Hepatocyte (in vitro differentiated cells): ENCODE measurements around the gene WDR91. TPM values are rescaled to one million over a fixed set of nuclear protein-coding genes. Genes with fewer than 3 reads are reported as not detected.

Experiments used
- DNase-seq: peaks from one replicate; pipeline ENCODE4 v3.0.0-alpha.2; 2016; ENCODE audit warnings: low spot score
- H2AFZ ChIP-seq: fragments of 200-600 bp; sonication (generic); 2 replicates; pipeline ENCODE4 v1.6.0; 2016; ENCODE audit warnings: antibody characterized with exemption, mild to moderate bottlenecking
- H3K27ac ChIP-seq: fragments of 200-600 bp; sonication (generic); 2 replicates; pipeline ENCODE4 v1.5.1; 2016; ENCODE audit warnings: mild to moderate bottlenecking
- H3K27me3 ChIP-seq: fragments of 200-600 bp; sonication (generic); 2 replicates; pipeline ENCODE4 v1.6.1; 2016
- H3K36me3 ChIP-seq: fragments of 200-600 bp; sonication (generic); replicated peaks from 2 replicates; pipeline ENCODE4 v1.5.1; 2016; ENCODE audit warnings: low read depth; ENCODE audit not compliant: insufficient read depth
- H3K4me1 ChIP-seq: fragments of 200-600 bp; sonication (generic); 2 replicates; pipeline ENCODE4 v1.5.1; 2016; ENCODE audit warnings: mild to moderate bottlenecking, moderate library complexity; ENCODE audit not compliant: insufficient read depth
- H3K4me2 ChIP-seq: fragments of 200-600 bp; sonication (generic); 2 replicates; pipeline ENCODE4 v1.6.0; 2016
- H3K4me3 ChIP-seq: fragments of 200-600 bp; sonication (generic); 2 replicates; pipeline ENCODE4 v1.5.1; 2016; ENCODE audit warnings: mild to moderate bottlenecking
- H3K79me2 ChIP-seq: fragments of 200-600 bp; sonication (generic); 2 replicates; pipeline ENCODE4 v1.6.0; 2017; ENCODE audit warnings: mild to moderate bottlenecking
- H3K9me2 ChIP-seq: fragments of 200-600 bp; sonication (generic); replicated peaks from 2 replicates; pipeline ENCODE4 v1.6.0; 2017; ENCODE audit warnings: mild to moderate bottlenecking; ENCODE audit not compliant: insufficient read depth
- H3K9me3 ChIP-seq: fragments of 200-600 bp; sonication (generic); 2 replicates; pipeline ENCODE4 v1.5.1; 2016; ENCODE audit warnings: low read depth, mild to moderate bottlenecking
- H4K20me1 ChIP-seq: fragments of 200-600 bp; sonication (generic); 2 replicates; pipeline ENCODE4 v1.6.0; 2016; ENCODE audit warnings: mild to moderate bottlenecking; ENCODE audit not compliant: insufficient read depth, poor library complexity, severe bottlenecking
- EZH2 ChIP-seq: fragments of 200-600 bp; sonication (generic); IDR thresholded peaks from 2 replicates; pipeline ENCODE4 v1.6.1; 2016; ENCODE audit warnings: antibody characterized with exemption, mild to moderate bottlenecking, borderline replicate concordance
- EZH2phosphoT487 ChIP-seq: fragments of 200-600 bp; sonication (generic); IDR thresholded peaks from one replicate; pipeline ENCODE4 v1.6.1; 2018; ENCODE audit warnings: antibody characterized with exemption, mild to moderate bottlenecking, low read depth, moderate library complexity; ENCODE audit not compliant: unreplicated experiment, severe bottlenecking
- WGBS: methylation state at CpG from one replicate; pipeline ENCODE4 v1.1.6; 2016; ENCODE audit warnings: low lambda C conversion rate; ENCODE audit errors: missing lambda C conversion rate; 5-methylcytosine and 5-hydroxymethylcytosine counted together
- polyA plus RNA-seq: library from polyadenylated mRNA; unstranded; fragments of >200 nt; fragmentation: Nextera tagmentation; extraction: Ambion mirVana; gene quantifications from 2 replicates; pipeline ENCODE4 v1.2.1, GENCODE V29; 2016
- total RNA-seq: library from RNA; depleted of rRNA; stranded (reverse); fragments of >200 nt; gene quantifications from 2 replicates; pipeline ENCODE4 v1.2.3, GENCODE V29; 2014
- TF ChIP-seq, protein P1 (sequence below): fragments of 200-600 bp; sonication (generic); IDR thresholded peaks from 2 replicates; pipeline ENCODE4 v1.5.1; 2016; ENCODE audit warnings: antibody characterized with exemption, mild to moderate bottlenecking; ENCODE audit not compliant: poor library complexity

WDR91 gene
- total and polyA plus RNA-seq, 2 experiments from 2014 or later = 8.0 to 8.2 TPM

DNA sequence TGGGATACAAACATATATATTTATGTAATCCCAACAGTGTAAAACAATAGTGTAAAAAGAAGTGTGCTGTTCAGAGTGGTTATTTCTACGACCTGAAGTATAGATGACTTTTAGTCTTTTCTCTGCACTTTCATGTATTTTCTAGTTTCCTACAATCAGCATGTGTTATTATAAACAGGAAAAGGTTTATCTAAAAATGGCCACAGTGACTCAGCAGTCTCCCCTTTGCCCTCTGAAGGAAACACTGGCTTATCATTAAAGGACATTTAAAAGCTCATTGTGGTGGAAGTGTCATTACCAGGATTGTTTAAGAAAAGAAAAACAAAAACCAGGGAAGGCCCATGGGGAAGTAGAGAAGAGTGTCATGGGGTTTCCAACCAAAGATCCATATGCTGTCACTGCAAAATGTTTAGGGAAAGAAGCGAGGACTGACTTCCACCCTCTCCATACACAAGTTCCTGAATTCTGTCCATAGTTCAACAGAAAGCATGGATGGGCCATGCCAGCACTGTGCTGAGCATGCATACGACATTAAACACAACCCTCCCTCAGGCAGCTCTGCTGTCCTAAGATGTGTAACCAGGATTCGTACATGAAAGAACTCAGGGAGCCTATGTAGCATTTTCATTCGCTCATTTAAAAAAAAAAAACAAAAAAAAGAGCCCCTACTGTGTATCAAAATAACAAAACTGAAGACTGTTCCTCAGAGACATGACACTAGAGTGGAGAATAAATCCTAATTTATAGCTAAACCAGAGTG, 51.0 kb downstream of the WDR91 start:
- WGBS = 58% methylated on average over 5 of the region's 5 CpGs
- Histone ChIP-seq H2AFZ (no peak overlapping the region), H3K79me2 (peaks cover 7% of the 10 kb centered on the region), H3K36me3 (no peaks in the 10 kb centered on the region), H3K9me2 (no peaks in the 10 kb centered on the region), H3K4me1 (peaks cover 10% of the 10 kb centered on the region), H3K4me2 (peak overlapping the region; percentile 0), H3K27ac (peak overlapping the region; percentile 66), H3K9me3 (peaks cover 6% of the 10 kb centered on the region), H3K4me3 (no peak overlapping the region), H3K27me3 (no peaks in the 10 kb centered on the region), H4K20me1 (no peaks in the 10 kb centered on the region)
- TF ChIP-seq EZH2 (no peak), EZH2phosphoT487 (no peak)
- TF ChIP-seq, protein P1, sequence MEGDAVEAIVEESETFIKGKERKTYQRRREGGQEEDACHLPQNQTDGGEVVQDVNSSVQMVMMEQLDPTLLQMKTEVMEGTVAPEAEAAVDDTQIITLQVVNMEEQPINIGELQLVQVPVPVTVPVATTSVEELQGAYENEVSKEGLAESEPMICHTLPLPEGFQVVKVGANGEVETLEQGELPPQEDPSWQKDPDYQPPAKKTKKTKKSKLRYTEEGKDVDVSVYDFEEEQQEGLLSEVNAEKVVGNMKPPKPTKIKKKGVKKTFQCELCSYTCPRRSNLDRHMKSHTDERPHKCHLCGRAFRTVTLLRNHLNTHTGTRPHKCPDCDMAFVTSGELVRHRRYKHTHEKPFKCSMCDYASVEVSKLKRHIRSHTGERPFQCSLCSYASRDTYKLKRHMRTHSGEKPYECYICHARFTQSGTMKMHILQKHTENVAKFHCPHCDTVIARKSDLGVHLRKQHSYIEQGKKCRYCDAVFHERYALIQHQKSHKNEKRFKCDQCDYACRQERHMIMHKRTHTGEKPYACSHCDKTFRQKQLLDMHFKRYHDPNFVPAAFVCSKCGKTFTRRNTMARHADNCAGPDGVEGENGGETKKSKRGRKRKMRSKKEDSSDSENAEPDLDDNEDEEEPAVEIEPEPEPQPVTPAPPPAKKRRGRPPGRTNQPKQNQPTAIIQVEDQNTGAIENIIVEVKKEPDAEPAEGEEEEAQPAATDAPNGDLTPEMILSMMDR = no peak
- no peak for DNase-seq

DNA sequence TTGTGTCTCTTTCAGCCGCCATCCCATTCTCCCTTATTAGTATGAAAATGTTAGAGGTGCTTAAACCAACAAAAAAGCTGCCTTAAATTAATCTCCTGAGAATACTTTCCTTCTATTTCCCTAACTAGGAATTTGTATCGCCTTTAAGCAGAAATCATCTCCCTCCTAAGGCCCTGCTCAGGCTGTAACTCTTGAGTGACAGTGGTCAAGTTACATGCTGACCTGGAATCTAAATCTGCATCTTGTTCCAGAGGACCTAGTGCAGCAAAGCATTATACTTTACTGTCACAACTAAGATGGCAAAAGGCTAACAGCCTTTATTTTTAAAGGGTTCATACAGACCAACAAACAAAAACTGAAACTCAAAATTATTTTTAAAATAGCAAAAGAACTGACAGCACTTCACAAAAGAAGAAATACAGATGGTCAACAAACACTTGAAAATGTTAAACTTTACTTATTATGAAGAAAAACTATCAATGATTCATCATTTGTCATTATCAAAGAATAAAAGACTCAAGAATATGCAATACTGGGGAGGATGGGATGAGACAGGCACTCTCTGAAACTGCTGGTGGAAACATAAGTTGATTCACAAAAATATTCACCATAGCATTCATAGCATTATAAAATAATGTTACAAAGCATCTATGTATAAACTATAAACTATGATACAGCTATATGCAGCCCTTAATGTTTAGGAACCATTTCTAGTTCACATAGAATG, 51.8 kb downstream of the WDR91 start:
- Histone ChIP-seq H3K9me2 (no peaks in the 10 kb centered on the region), H2AFZ (no peak overlapping the region), H3K79me2 (peaks cover 10% of the 10 kb centered on the region), H4K20me1 (no peaks in the 10 kb centered on the region), H3K9me3 (peaks cover 9% of the 10 kb centered on the region), H3K4me3 (no peak overlapping the region), H3K27ac (peak overlapping the region; percentile 66), H3K36me3 (no peaks in the 10 kb centered on the region), H3K27me3 (no peaks in the 10 kb centered on the region), H3K4me1 (peaks cover 10% of the 10 kb centered on the region), H3K4me2 (peak overlapping the region; percentile 0)
- no peak for DNase-seq
- 94% methylated on average over 2 of the region's 2 CpGs for WGBS
- no peak for TF ChIP-seq EZH2
- TF ChIP-seq EZH2phosphoT487 = no peak
- TF ChIP-seq, protein P1 = no peak

DNA sequence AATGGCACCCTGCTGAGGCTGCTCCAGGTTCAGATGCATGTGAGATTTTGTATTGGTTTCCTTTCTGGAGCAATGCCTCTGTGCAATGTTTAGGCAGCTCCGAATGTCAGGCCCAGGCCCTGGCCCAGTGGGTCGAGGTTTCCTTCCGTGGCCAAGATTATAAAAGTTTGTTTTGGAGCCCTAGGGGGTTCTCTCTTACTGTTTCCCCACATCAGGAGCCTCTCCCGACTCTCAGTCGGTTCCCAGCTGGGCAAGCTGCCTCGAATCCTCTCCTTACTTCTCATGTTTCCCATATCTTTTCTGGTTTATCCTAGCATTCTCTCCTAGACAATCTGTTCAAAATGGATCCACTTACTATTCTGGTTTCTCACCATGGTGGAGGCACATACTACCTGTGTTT, 52.5 kb downstream of the WDR91 start:
- H3K36me3 ChIP-seq = no peaks in the 10 kb centered on the region
- H3K4me1 ChIP-seq = peaks cover 10% of the 10 kb centered on the region
- no peak overlapping the region for H3K4me3 ChIP-seq
- peaks cover 9% of the 10 kb centered on the region for H3K9me3 ChIP-seq
- H3K79me2 ChIP-seq = peaks cover 10% of the 10 kb centered on the region
- WGBS = 90% methylated on average over 6 of the region's 6 CpGs
- no peak for TF ChIP-seq EZH2
- no peak for TF ChIP-seq EZH2phosphoT487
- TF ChIP-seq, protein P1 = no peak
- H3K27ac ChIP-seq = no peak overlapping the region
- no peaks in the 10 kb centered on the region for H3K27me3 ChIP-seq
- no peaks in the 10 kb centered on the region for H4K20me1 ChIP-seq
- H3K4me2 ChIP-seq = no peak overlapping the region
- no peak for DNase-seq
- no peak overlapping the region for H2AFZ ChIP-seq
- H3K9me2 ChIP-seq = no peaks in the 10 kb centered on the region
